IMR-90 (cell line): ENCODE data around the gene PPP1R16B. TPM values are rescaled to one million over a fixed set of nuclear protein-coding genes. Genes with fewer than 3 reads are reported as not detected.
A peak's percentile ranks its signal among the peaks of the same experiment; 100 is the strongest.

Source experiments
- ATAC-seq: fragments of 200-7000 bp; cut with Tn5 transposase; 2 replicates; pipeline ENCODE4 v1.9.1; 2020; ENCODE audit warnings: low read depth, mild to moderate bottlenecking, moderate library complexity
- BruUV-seq: library from RNA; stranded (reverse); fragments of 400-500 nt; replicated peaks from 2 replicates; lab custom pipeline; 2021; lab: Mats Ljungman, UMichigan
- CTCF ChIA-PET: fragments of 300-600 bp; formaldehyde crosslinking; extraction: SDS; loops from one replicate; lab custom pipeline; 2021; ENCODE audit warnings: antibody characterized with exemption; lab: Yijun Ruan, JAX
- POLR2A ChIA-PET: fragments of 300-600 bp; sonication (Branson Sonifier 250); formaldehyde crosslinking; loops from one replicate; lab custom pipeline; 2022; ENCODE audit warnings: antibody characterized with exemption; ENCODE audit not compliant: unreplicated experiment; lab: Charles Lee
- DNase-seq: peaks from one replicate; pipeline ENCODE4 v3.0.0; 2013
- H2AFZ ChIP-seq: replicated peaks from 2 replicates; pipeline ENCODE3; 2013; ENCODE audit warnings: low read length, mild to moderate bottlenecking; ENCODE audit not compliant: poor library complexity
- H2AK5ac ChIP-seq: 2 replicates; pipeline ENCODE4 v1.6.1; 2013; ENCODE audit warnings: low read depth, low read length, inconsistent platforms
- H2AK9ac ChIP-seq: replicated peaks from 2 replicates; pipeline ENCODE3; 2013; ENCODE audit warnings: mild to moderate bottlenecking, low read depth, low read length, moderate library complexity; ENCODE audit not compliant: poor library complexity
- H2BK120ac ChIP-seq: 2 replicates; pipeline ENCODE4 v1.6.1; 2013; ENCODE audit warnings: low read depth, low read length, inconsistent platforms
- H2BK15ac ChIP-seq: 3 replicates; pipeline ENCODE4 v1.6.1; 2013; ENCODE audit warnings: low read depth, low read length, inconsistent platforms
- H2BK20ac ChIP-seq: 2 replicates; pipeline ENCODE4 v1.6.1; 2013; ENCODE audit warnings: low read depth, mild to moderate bottlenecking, inconsistent platforms, low read length, moderate library complexity
- H2BK5ac ChIP-seq: 2 replicates; pipeline ENCODE4 v1.6.1; 2013; ENCODE audit warnings: mild to moderate bottlenecking, low read depth, low read length, inconsistent platforms; ENCODE audit not compliant: poor library complexity, severe bottlenecking
- H3K14ac ChIP-seq: replicated peaks from 2 replicates; pipeline ENCODE4 v1.6.1; 2013; ENCODE audit warnings: low read depth, low read length, inconsistent platforms
- H3K18ac ChIP-seq: 2 replicates; pipeline ENCODE4 v1.6.1; 2013; ENCODE audit warnings: low read depth, low read length, control low read depth
- H3K23ac ChIP-seq: 2 replicates; pipeline ENCODE4 v1.6.1; 2013; ENCODE audit warnings: low read depth, low read length, inconsistent platforms
- H3K27ac ChIP-seq: 2 replicates; pipeline ENCODE4 v1.5.1; 2013; ENCODE audit warnings: mild to moderate bottlenecking, control low read depth, low read length; ENCODE audit not compliant: insufficient read depth
- H3K27me3 ChIP-seq: 2 replicates; pipeline ENCODE4 v1.6.1; 2013; ENCODE audit warnings: low read length; ENCODE audit not compliant: control insufficient read depth, insufficient read depth
- H3K36me3 ChIP-seq: 2 replicates; pipeline ENCODE4 v1.6.1; 2013; ENCODE audit warnings: low read length, mixed read lengths; ENCODE audit not compliant: control insufficient read depth, insufficient read depth
- H3K4ac ChIP-seq: 2 replicates; pipeline ENCODE4 v1.6.1; 2013; ENCODE audit warnings: low read depth, low read length, inconsistent platforms
- H3K4me1 ChIP-seq: 2 replicates; pipeline ENCODE4 v1.6.1; 2013; ENCODE audit warnings: low read length, mixed read lengths; ENCODE audit not compliant: control insufficient read depth, insufficient read depth
- H3K4me2 ChIP-seq: 2 replicates; pipeline ENCODE4 v1.6.1; 2013; ENCODE audit warnings: low read depth, mild to moderate bottlenecking, control low read depth, low read length, moderate library complexity
- H3K4me3 ChIP-seq: 2 replicates; pipeline ENCODE4 v1.5.1; 2013; ENCODE audit warnings: low read depth, mild to moderate bottlenecking, control low read depth, low read length, moderate library complexity; ENCODE audit not compliant: insufficient read depth
- H3K56ac ChIP-seq: 2 replicates; pipeline ENCODE4 v1.6.1; 2013; ENCODE audit warnings: low read length, inconsistent platforms; ENCODE audit not compliant: insufficient read depth; ENCODE audit errors: extremely low read depth
- H3K79me1 ChIP-seq, 2 experiments: 2 replicates each; pipeline ENCODE4 v1.6.1; 2013; ENCODE audit warnings: low read length in 2 of 2, inconsistent platforms in 1 of 2, low read depth in 1 of 2
- H3K9ac ChIP-seq: 2 replicates; pipeline ENCODE4 v1.6.1; 2013; ENCODE audit warnings: low read depth, low read length, control low read depth
- H3K9me1 ChIP-seq: 2 replicates; pipeline ENCODE4 v1.6.1; 2013; ENCODE audit warnings: low read length, inconsistent platforms; ENCODE audit not compliant: insufficient read depth
- H3K9me3 ChIP-seq: 2 replicates; pipeline ENCODE4 v1.6.1; 2013; ENCODE audit warnings: low read length; ENCODE audit not compliant: control insufficient read depth, insufficient read depth
- H4K20me1 ChIP-seq: 2 replicates; pipeline ENCODE4 v1.6.1; 2013; ENCODE audit warnings: low read length, inconsistent platforms; ENCODE audit not compliant: insufficient read depth
- H4K5ac ChIP-seq: 2 replicates; pipeline ENCODE4 v1.6.1; 2013; ENCODE audit warnings: mild to moderate bottlenecking, low read depth, low read length, control low read depth
- H4K8ac ChIP-seq, 2 experiments: 2 replicates each; pipeline ENCODE4 v1.6.1; 2013; ENCODE audit warnings: low read depth in 2 of 2, low read length in 2 of 2, control low read depth in 1 of 2, inconsistent platforms in 1 of 2
- H4K91ac ChIP-seq: 2 replicates; pipeline ENCODE4 v1.6.1; 2013; ENCODE audit warnings: low read depth, low read length, inconsistent platforms; ENCODE audit not compliant: insufficient read depth
- BHLHE40 ChIP-seq: fragments of 150-350 bp; IDR thresholded peaks from 2 replicates; pipeline ENCODE4 v1.6.1; 2016; ENCODE audit warnings: mild to moderate bottlenecking, low read depth, low read length
- CEBPB ChIP-seq: IDR thresholded peaks from 2 replicates; pipeline ENCODE4 v1.6.1; 2012; ENCODE audit warnings: low read depth, low read length, improper control_type of control experiment
- CHD1 ChIP-seq: IDR thresholded peaks from 2 replicates; pipeline ENCODE4 v1.6.1; 2012; ENCODE audit warnings: low read depth, low read length, improper control_type of control experiment
- ELK1 ChIP-seq: fragments of 150-350 bp; IDR thresholded peaks from 2 replicates; pipeline ENCODE4 v1.6.1; 2016; ENCODE audit warnings: low read depth, mild to moderate bottlenecking, low read length, moderate library complexity, borderline replicate concordance
- FOS ChIP-seq: fragments of 150-350 bp; IDR thresholded peaks from 2 replicates; pipeline ENCODE4 v1.6.1; 2016; ENCODE audit warnings: low read depth, low read length
- MAFK ChIP-seq: IDR thresholded peaks from 2 replicates; pipeline ENCODE4 v1.6.1; 2012; ENCODE audit warnings: low read depth, low read length, improper control_type of control experiment
- MAZ ChIP-seq: IDR thresholded peaks from 2 replicates; pipeline ENCODE4 v1.6.1; 2012; ENCODE audit warnings: low read depth, mild to moderate bottlenecking, low read length, improper control_type of control experiment, moderate library complexity, borderline replicate concordance
- MXI1 ChIP-seq: IDR thresholded peaks from 2 replicates; pipeline ENCODE4 v1.6.1; 2012; ENCODE audit warnings: low read depth, mild to moderate bottlenecking, low read length, moderate library complexity, borderline replicate concordance
- NFE2L2 ChIP-seq: fragments of 150-350 bp; IDR thresholded peaks from 2 replicates; pipeline ENCODE4 v1.6.1; 2016; ENCODE audit warnings: low read depth, mild to moderate bottlenecking, low read length
- POLR2A ChIP-seq: IDR thresholded peaks from 2 replicates; pipeline ENCODE4 v1.6.1; 2012; ENCODE audit warnings: mild to moderate bottlenecking, low read depth, low read length
- RCOR1 ChIP-seq: IDR thresholded peaks from 2 replicates; pipeline ENCODE4 v1.6.1; 2012; ENCODE audit warnings: mild to moderate bottlenecking, low read length, improper control_type of control experiment; ENCODE audit not compliant: insufficient replicate concordance
- RFX5 ChIP-seq: IDR thresholded peaks from 2 replicates; pipeline ENCODE4 v1.8.0; 2012; ENCODE audit warnings: low read depth, mild to moderate bottlenecking, low read length, moderate library complexity
- SMC3 ChIP-seq: fragments of 150-350 bp; IDR thresholded peaks from 2 replicates; pipeline ENCODE4 v1.6.1; 2016; ENCODE audit warnings: low read depth, mild to moderate bottlenecking, antibody characterized with exemption, low read length, moderate library complexity
- USF2 ChIP-seq: fragments of 150-350 bp; IDR thresholded peaks from 2 replicates; pipeline ENCODE4 v1.6.1; 2017; ENCODE audit warnings: mild to moderate bottlenecking, antibody characterized with exemption, low read length, low read depth
- WGBS, 2 experiments: methylation state at CpG; one replicate each; pipeline versions ENCODE4 v1.1.5 to v1.1.7; 2013; ENCODE audit warnings: missing lambda C conversion rate in 2 of 2; ENCODE audit not compliant: insufficient read length in 1 of 2; ENCODE audit errors: extremely low coverage in 2 of 2; 5-methylcytosine and 5-hydroxymethylcytosine counted together
- dilution Hi-C: fragments of 300-500 bp; cut with HindIII; formaldehyde crosslinking; loops from one replicate; pipeline ENCODE4 v1.14.3; 2018; ENCODE audit warnings: low sequenced_read_pairs; ENCODE audit not compliant: unreplicated experiment
- in situ Hi-C: fragments of 300-500 bp; cut with MboI; formaldehyde crosslinking; loops from 3 replicates; pipeline ENCODE4 v1.14.3; 2019; ENCODE audit warnings: low sequenced_read_pairs, inconsistent platforms, mixed read lengths
- intact Hi-C: fragments of 100-400 bp; cut with micrococcal nuclease; formaldehyde crosslinking; loops from 2 replicates; pipeline ENCODE4 v1.10.0; 2022
- polyA plus RNA-seq, 3 experiments: library from polyadenylated mRNA; depleted of rRNA; stranded (reverse); fragments of >200 nt; gene quantifications; 2 replicates each; pipeline ENCODE4 v1.2.3, GENCODE V29; 2012; ENCODE audit warnings: low replicate concordance in 1 of 3
- total RNA-seq: library from RNA; depleted of rRNA; stranded (reverse); fragments of >200 nt; gene quantifications from 2 replicates; pipeline ENCODE4 v1.2.3, GENCODE V29; 2012
- TF ChIP-seq, protein P1 (sequence below): conservative IDR thresholded peaks from 2 replicates; pipeline ENCODE4 v1.5.1; 2012; ENCODE audit warnings: mild to moderate bottlenecking, low read depth, low read length, improper control_type of control experiment

Gene PPP1R16B
- total and polyA plus RNA-seq, 2 of the 4 experiments (the other 2 are of a cell fraction) = not detected

DNA sequence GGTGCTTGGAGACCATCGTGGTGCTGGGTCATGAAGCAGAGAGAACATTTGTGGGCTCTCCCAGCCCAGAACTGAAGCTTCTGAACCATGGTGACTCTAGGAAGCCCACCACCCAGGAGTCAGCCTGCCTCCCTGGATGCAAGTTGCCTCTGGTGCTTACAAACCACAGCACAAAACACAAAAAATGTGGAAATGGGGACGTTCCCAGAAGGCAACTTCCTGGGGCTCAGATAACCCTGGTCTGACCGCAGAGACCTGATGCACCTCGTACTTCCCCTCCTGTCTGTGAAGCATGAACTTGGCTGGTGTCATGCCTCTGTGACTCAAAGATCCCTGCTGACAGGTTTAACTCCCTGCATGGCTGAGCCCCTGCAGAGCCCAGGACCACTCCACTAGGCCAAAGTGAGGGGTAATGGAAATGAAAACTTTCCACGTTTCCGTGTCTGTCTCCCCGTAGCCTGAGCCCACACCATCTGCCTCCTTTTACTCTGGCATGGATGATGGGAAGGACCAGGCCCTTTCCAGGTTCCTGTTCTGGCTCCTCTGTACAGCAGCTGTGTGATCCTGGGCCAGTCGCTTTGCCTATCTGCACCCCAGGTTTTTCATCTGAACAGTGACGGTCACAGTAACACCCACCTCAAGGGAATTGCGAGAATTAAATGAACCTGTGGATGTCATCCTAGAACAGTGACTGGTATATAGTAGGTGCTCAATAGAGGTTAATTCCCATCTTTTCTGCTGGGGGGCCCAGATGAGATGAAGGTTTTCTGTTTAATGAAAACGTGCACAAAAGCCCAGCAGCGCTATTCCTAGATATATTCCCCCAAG is 57.7 kb downstream of the PPP1R16B start:
- Histone ChIP-seq H2AFZ (peak overlapping the region; percentile 8), H3K79me1 (no peaks in the 10 kb centered on the region), H3K4me3 (no peak overlapping the region), H4K8ac (no peak overlapping the region), H2BK20ac (no peak overlapping the region), H3K27me3 (peaks cover 1% of the 10 kb centered on the region; the same call in 1 of the 2 replicates), H2AK9ac (no peak overlapping the region), H3K4me1 (no peaks in the 10 kb centered on the region), H3K9me1 (no peaks in the 10 kb centered on the region), H2BK15ac (no peak overlapping the region), H3K23ac (no peak overlapping the region), H3K18ac (no peak overlapping the region), H3K4me2 (no peak overlapping the region), H3K27ac (no peak overlapping the region), H2AK5ac (no peak overlapping the region), H4K20me1 (no peaks in the 10 kb centered on the region), H4K91ac (no peak overlapping the region), H3K4ac (no peak overlapping the region), H3K56ac (no peak overlapping the region), H3K14ac (no peak overlapping the region), H4K5ac (no peak overlapping the region), H2BK120ac (no peak overlapping the region), H3K36me3 (no peaks in the 10 kb centered on the region), H3K9ac (no peak overlapping the region), H2BK5ac (no peak overlapping the region), H3K9me3 (no peaks in the 10 kb centered on the region)
- ChIA-PET CTCF (no interaction called here), POLR2A (no interaction called here)
- TF ChIP-seq RFX5 (no peak), CHD1 (no peak), CEBPB (no peak), MXI1 (no peak), MAZ (no peak), USF2 (no peak), NFE2L2 (no peak), MAFK (no peak), SMC3 (no peak), BHLHE40 (no peak), FOS (no peak), RCOR1 (no peak), POLR2A (no peak), ELK1 (no peak)
- TF ChIP-seq, protein P1, sequence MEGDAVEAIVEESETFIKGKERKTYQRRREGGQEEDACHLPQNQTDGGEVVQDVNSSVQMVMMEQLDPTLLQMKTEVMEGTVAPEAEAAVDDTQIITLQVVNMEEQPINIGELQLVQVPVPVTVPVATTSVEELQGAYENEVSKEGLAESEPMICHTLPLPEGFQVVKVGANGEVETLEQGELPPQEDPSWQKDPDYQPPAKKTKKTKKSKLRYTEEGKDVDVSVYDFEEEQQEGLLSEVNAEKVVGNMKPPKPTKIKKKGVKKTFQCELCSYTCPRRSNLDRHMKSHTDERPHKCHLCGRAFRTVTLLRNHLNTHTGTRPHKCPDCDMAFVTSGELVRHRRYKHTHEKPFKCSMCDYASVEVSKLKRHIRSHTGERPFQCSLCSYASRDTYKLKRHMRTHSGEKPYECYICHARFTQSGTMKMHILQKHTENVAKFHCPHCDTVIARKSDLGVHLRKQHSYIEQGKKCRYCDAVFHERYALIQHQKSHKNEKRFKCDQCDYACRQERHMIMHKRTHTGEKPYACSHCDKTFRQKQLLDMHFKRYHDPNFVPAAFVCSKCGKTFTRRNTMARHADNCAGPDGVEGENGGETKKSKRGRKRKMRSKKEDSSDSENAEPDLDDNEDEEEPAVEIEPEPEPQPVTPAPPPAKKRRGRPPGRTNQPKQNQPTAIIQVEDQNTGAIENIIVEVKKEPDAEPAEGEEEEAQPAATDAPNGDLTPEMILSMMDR = no peak
- intact Hi-C loops = no loop called here
- BruUV-seq = no TSS peak
- in situ Hi-C loops = no loop called here
- dilution Hi-C loops = no loop called here
- no peak for ATAC-seq
- no peak for DNase-seq
- WGBS, 2 experiments = 52% methylated on average over 4 of the region's 12 CpGs; no CpG with 5 or more reads in 1 of the 2 experiments
